NCI-H510A treated with DMSO at 0.1 percent for 48 hours (cell line): ENCODE data around the gene MSRB1.
"Not testable (repeated sequence)": the region's sequence is repeated elsewhere in the genome, so short reads cannot be mapped to it uniquely, and the experiment has no call there.

ENCODE experiments used
- DNase-seq: peaks from one replicate; lab custom pipeline; 2025; lab: John Stamatoyannopoulos, UW

Gene MSRB1

DNA sequence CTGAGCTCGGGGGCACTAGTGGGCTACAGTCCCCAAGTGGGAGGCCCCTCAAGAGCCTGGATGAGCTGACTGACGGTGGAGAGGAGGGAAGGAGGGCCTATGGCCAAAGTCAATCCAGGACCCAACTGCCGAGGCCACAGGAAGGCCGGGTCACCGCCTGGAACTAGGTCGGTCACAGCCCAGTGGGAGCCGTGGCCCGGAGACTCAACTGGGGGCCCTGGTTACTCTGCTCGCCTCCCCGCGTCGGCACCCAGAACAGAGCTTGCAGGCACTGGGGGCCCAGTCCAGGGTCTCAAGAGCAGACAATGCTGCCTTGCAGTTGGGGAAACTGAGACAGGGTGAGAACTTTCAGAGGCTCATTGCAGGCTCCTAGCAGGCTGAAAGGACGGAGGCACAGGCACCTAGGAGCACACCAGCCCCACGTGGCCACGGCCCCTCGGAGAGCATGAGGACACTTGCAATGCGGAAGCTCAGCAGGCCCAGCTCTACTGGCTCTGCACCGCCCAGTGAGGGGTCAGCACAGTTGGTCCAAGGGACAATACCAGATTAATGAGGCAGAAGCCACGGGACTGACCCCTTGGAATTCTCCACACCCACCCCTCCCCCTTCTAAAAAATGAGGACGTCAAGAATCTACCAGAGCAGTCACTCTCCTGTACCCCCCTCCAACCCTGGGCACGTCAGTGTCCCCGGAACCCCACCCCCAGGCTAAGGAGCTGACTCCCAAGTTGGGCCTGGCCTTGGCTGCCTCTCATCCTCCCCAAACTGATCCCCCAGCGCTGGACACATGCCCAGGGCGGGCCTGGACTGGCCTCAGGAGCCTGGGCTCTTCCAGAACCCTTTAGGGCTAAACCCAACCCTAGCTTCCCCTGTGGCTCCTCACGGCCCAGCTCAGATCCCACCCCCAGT, 27.0 kb downstream of the MSRB1 start:
- no peak for DNase-seq

DNA sequence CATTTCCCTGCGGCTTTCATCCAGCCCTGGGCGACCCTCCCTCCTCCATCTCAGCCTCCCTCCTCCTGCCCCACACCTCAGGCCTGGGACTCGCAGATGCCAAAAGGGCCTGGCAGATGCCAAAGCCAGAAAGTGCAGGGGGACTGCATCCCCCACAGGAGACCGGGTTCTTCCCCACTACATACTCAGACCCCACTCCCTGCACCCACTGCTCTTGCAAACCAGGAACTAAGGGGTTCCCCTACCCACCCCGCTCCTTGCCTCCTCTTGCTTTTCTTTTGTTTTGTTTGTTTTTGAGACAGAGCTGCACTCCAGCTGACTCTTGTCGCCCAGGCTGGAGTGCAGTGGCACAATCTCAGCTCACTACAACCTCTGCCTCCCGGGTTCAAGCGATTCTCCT, 28.0 kb downstream of the MSRB1 start:
- no peak for DNase-seq

DNA sequence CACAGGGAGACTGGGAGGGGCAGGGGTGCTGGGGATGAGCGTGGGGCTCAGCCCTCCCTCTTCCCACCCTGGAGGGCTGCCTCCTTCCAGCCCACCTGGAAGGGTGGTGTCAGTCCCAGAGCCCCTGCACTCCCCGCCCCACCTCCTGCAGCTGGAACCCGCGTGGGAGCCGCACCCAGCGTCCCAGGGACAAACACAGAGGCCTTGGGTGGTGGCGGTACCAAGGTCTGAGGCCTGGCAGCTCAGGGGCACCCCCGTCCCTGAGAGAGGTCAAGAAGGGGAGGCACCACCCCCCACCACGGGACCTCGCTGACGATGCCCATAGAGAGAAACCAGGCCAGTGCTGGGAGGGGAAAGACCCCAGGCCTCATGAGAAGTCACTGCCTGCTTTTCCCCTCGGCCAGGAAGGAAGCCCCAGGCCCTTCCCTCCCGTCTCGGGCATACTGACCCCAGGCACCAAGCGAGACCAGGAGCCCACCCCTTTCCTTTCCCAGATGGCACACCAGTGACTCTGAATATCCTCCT, 28.9 kb downstream of the MSRB1 start:
- DNase-seq = no peak

DNA sequence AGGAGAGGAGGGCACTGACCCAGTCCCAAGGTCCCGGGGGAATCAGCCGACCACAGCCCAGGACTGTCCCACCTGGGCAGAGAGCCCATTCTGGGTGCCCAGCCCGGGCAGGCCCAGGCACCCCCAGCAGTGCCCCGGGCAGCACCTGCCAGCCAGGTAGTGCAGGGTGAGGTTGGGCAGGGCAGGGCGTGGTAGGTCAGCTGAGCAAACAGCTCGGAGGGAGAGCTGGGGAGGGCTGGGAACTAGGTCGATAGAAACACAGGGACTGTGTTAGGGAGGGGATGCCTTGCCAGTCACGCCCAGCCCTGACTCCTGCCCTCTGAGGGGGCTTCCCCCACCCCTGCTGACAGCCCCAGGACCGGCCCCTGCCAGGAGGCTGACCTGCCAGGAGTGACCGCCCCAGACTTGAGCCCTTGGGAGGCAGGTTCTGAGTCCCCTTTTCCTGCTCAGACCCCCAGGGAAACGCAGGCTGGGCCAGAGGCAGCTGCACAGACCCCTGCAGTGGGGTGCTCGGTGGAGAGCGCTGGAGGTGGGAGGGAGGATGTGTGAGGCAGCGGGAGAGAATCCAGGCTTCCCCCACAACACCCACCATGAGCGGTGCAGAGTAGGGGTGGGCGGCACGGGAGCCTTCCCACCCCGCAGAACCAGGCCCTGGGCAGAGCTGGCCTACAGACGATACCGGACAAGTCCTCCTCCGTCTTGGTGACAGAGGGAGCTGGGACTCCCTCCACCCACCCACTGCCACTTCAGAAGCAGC, 29.5 kb downstream of the MSRB1 start:
- peak; percentile 52 for DNase-seq

DNA sequence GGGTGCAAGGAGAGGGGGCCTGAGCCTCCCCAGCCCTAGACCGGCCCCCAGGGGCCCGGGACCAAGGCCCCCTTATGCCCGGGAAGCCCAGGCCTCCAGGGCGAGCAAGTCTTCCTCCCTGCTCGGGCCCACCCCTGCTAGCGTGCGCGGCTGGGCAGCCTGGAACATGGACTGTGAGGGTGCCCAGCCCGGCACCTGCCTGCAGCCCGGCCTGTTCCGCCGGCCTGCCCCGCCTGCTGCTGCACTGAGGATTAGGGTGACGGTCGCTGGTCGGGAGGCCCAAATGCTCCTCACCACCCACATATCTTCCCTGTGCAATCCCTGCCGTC, 30.8 kb downstream of the MSRB1 start:
- no peak for DNase-seq

DNA sequence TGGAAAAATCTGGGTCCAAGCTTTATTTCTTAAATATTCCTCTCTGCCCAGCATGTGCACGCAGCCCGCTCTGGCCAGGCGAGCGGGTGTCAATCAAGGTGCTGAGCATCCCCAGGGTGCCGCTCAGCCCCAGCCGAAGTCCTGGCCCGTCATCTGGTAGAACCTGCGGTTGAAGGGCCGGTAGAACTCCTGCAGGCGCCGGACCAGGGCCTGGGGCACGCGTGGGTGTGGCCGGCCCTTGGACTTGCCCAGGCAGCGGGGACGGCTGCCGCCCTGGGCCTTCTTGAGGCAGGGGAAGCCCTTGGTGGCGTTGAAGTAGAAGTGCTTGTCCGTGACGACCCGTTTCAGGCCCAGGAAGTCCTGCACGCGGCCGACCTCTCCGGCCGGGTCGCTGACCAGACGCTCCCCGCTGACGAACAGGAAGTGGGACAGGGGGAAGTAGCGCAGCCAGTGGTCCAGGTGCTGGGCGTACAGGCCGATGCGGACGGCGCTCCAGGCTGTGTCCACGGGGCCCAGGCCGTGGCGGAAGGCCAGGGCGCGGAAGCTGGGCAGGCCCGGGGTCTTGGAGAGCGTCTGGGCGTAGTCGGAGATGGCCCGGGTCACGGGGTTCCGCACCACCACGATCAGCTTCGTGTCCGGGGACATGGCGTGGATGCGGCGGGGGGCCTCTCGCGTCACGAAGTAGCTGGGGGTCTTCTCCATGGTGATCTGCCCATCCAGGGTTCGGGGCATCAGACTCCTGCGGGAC, 31.4 kb downstream of the MSRB1 start:
- no peak for DNase-seq

DNA sequence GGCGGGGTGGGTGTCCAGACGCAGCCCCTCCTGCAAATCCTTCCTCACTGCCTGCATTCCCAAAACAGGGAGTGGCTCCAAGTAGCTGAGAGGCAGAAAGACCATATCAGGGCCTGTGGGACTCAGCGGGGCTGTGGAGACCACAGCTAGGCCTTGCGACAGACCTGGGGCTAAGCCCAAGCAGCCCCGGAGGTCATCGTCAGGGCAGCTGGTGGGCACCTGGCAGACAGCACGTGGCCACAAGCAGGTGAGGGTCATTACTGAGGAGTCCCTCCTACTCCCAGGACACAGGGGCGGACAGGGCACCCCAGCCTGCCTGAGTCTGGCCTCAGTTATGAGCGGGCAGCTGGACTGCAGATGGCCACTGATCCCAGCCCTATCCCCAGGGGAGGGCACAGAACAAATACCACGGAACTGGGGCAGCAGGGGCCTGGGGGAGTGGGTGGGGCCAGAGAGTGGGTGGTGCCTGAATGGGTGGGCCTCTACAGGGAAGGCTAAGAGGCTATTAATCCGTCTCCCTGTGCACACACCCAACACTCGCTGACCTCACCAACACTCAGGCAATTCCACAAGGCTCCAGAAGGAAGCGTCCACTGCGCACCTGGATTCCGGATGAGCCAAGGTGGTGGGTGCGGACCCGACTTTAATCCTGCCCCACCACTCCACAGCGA, 33.3 kb downstream of the MSRB1 start:
- no peak for DNase-seq

DNA sequence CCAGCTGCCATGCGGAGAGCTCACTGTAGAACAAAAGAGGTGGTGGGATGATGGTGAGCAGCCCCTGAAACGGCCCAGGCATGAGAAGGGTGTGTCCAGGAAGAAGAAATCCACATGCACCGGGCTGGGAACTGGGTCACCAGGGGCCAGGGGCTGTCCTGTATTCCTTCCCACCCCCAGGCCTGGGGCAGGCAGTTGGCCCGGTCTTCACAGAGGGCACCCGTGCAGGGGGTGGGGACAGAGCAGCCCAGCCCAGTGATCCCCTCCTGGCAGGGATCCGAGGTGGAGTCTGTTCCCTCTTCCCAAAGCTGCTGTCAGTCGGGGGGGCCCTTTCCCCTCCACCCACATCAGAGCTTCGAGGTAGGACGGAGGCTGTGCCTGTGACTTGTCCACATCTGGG, 34.0 kb downstream of the MSRB1 start:
- no peak for DNase-seq

DNA sequence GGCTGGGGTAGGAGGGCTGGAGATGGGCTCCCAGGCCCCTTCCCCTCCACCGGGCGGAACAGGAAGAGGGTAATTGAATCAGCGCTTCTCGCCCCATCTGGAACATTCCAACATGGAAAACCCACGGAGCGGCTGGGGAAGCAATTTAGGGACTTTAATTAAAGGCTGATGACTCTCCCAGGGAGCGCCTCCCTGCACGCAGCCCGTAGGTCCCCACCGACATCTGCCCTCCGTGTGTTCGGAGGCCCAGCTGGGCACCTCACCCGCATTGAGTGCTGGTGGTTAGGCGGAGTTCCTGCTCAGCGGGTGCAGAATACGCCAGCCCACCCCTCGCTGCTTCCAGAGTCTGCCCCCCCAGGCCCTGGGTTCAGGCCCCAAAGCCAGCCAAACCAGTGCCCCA, 34.8 kb downstream of the MSRB1 start:
- no peak for DNase-seq

DNA sequence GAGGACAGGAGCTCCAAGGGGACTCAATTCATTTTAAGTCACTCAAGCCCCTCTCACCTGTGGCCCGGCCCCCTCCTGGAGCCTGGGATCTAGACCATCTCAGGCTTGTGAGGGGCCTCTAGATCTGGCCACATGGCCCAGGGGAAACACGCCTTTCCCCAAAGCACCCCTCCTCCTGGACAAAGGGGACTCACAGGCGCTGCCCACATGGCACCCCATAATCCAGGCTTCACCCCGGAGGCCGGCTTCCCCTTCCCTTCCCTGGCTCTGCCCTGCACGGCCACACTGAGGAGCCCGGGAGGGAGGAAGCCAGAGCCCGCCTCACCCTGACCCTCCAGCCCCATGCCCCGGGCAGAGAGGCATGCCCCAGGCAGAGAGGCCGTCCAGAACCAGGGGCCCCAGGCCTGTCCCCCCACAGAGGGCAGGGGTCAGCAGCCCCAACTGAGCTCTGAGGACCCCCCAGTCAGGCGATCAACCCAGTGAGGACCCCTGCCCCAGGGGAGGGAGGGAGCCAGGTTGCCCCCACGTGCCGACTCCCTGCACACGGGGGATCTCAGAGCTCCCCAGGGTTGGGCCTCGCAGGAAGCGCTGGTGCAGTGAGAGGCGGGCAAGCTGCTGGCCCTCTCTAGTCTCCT, 35.7 kb downstream of the MSRB1 start:
- DNase-seq = no peak

DNA sequence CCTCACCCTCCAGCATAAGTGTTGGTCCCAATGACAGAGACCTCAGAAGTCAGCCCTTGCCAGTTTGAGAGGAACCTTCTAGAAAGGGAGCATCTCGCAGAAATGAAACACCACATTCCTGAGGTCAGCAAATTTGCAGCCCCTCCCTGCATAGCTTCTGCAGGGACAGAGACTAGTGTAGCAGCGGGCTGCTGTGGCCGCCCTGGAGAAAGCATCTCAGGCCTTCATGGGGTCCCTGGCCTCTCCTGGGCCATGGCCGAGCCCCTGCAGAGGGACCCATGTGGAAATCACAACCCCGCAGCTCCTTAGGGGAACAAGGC, 36.2 kb downstream of the MSRB1 start:
- DNase-seq = no peak

DNA sequence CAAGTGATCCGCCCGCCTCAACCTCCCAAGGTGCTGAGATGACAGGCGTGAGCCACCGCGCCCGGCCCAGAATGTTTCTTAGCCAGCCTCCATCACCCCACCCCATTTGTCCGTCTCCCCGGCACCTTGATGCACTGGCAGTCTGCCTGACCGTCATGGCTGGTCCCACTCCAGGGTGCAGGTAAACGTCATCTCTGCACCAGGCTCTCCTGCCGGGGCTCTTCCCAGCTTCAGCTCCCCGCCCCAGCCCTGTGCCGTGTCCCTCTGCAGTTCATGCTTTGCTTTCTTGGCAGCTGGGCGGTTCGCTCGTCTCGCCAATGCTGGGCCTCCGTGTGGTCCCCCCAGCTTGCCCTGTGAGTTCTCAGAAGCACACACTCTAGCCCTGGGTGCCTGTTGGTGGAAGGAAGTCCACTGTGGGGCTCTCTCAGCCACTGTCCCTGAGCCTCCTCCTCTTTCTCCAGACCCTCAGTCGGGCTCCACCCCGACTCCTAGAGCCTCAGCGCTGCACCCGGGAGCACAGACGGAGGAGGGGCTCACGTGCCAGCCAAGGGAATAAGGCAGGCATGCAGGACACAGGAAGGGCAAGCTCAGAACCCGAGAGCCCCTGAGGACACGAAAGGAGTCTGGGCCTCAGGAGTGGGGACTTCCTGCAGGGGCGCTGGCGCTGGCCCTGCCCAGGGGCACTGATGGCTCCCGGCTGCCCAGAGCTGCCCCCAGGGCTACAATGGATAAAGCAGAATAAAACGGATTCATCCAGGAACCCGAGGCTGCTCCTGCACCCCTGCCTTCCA, 36.7 kb downstream of the MSRB1 start:
- no peak for DNase-seq

DNA sequence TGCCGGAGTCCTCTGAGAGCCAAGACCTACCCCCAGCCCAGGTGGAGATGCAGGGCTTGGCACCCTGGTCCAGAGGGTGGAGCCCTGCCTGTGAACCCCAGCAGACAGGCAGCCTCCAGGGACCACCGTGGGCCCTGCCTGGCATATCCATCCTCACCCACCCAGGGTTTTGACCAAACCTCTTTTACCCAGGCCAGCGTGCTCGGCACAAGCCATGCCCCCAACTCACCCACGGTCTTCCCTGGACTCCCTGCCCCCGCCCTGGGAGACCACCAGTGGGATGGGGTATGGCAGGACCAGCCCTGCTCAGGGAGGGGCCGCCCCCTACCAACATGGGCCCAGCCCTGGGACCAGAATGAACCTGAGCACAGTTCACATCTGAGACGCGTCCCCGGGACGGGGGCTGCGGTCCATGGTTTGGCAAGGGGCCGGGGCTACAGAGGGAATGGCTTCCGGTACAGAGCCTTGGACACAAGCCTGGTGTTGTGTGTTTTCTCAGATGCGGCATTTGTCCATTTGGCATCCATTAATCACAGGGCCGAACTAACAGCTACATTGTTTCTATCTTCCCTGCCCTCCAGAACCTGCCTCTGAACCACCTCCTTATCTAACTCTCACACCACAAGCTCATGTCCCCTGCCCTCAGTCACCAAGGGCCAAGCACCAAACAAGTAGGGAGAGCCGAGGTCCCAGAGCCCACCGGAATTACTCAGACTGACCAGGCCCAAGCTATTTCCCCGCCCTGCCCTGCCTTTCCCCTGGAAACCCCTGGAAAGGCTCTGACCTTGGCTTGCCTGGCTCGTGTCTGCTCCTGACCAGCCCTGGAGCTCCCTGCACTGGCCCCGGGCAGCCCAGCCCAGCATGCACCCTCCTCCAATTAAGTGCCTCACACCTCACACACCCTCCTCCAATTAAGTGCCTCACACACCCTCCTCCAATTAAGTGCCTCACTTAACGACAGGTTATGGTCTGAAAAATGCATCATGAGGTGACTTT, 38.9 kb downstream of the MSRB1 start:
- DNase-seq = no peak

DNA sequence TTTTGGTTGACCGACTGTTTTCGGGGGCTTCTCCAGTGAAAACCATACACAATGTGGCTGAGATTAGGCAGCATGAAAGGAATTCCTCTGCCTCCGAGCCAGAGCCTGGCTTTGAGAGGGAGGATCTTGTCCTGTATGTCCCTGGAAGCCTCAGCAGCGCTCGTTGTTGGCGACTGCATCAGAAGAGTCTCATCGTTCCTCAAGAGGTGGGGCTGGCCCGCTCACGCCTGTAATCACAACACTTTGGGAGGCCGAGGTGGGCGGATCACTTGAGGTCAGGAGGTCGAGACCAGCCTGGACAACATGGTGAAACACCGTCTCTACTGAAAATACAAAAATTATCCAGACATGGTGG, 39.8 kb downstream of the MSRB1 start:
- DNase-seq = no peak

DNA sequence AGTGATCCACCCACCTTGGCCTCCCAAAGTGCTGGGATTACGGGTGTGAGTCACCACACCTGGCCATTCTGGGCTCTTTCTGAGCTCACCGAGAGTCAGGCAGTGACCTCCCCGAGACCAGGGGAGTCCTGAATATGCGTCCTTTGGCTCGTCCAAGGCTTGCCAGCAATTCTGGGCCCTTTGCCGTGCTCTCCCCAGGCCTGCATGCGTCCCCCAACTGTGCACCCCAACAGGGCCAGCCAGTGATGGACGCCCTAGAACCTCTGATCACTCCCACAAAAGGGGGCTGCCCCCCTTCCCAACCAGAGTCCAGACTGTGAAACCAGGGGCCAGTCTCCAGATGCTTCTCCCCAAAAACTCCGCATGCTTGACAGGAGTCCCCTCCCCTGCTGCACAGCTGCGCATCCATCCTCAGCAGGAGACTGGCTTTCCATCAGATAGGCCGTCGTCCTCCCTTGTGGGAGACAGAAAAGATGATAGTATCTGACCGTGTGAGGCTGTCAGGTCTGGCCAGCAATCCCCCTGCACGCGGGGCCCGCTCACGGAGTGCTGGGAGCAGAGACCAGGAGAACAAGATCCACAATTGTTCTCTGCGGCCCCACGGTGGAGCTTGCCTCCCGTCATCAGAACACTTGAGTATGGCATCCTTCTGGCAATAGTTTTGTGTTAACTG, 40.3 kb downstream of the MSRB1 start:
- DNase-seq = no peak

DNA sequence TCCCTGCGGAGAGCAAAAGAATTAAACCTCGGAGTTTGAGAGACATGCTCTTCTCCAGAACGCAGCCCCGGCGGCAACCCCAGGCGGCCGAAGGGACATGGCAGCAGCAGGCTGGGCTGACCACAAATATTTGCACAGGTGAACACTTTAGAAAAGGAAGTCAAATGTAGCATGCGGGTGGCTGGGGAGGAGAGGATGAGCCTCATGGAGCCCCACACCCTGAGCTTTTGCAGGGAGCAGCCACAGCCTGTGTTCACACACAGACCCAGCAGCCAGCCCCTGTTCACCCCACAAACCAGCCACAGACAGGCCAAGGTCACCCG, 42.6 kb downstream of the MSRB1 start:
- peak; percentile 89 for DNase-seq

DNA sequence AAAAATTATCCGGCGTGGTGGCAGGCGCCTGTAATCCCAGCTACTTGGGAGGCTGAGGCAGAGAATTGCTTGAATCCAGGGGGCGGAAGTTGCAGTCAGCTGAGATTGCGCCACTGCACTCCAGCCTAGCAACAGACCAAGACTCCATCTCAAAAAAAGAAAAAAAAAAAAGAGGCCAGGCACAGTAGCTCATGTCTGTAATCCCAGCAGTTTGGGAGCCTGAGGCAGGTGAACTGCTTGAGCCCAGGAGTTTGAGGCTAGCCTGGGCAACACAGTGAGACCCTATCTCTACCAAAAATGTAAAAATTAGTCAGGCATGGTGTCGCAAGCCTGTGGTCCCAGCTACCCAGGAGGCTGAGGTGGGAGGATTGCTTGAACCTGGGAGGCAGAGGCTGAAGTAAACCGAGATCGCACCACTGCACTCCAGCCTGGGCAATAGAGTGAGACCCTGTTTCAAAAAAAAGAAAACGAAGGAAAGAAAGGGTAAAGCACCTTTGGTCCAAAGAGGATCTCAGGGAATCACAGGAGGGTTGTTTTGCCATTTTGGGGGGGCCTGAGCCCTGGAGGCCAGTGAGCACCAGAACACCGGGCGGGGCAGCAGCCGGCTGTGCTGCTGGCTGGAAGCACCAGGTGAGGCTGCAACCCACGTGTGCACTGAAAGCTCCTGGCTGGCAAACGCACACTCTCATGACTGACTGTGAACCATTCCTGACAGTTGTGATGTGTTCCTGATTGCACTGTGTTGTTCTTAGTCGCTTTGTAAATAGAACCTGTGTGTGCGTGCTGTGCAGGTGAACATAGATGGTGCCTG, 43.2 kb downstream of the MSRB1 start:
- DNase-seq = no peak

DNA sequence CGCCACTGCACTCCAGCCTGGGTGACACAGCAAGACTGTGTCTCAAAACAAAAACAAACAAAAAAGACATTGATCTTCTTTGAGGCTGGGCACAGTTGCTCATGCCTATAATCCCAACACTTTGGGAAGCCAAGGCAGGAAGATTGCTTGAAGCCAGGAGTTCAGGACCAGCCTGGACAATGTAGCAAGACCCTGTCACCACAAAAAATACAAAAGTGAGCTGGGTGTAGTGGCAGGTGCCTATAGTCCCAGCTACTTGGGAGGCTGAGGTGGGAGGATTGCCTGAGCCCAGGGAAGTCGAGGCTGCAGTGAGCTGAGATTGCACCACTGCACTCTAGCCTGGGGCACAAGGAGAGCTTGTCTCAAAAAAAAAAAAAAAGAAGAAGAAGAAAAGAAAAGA, 45.3 kb downstream of the MSRB1 start:
- DNase-seq = not testable (repeated sequence)
